GM18951 (cell line): ENCODE results near the gene AQP10.
A peak's percentile ranks its signal among the peaks of the same experiment; 100 is the strongest.
"Not testable (repeated sequence)": the region's sequence is repeated elsewhere in the genome, so short reads cannot be mapped to it uniquely, and the experiment has no call there.

Experiments used
- POLR2A ChIP-seq: IDR thresholded peaks from 4 replicates; pipeline ENCODE4 v1.6.1; 2011; ENCODE audit warnings: mild to moderate bottlenecking; ENCODE audit not compliant: insufficient read length, insufficient read depth; ENCODE audit errors: extremely low read depth
- in situ Hi-C: fragments of 300-500 bp; cut with MboI; formaldehyde crosslinking; loops from one replicate; pipeline ENCODE4 v1.12.0; 2022; ENCODE audit warnings: low sequenced_read_pairs, mixed read lengths, inconsistent platforms; ENCODE audit not compliant: unreplicated experiment

AQP10 gene

GRCh38 chr1:154313066-154313356, 7.9 kb upstream of the AQP10 start:
- TF ChIP-seq POLR2A: no peak
- in situ Hi-C loops: no loop called here

GRCh38 chr1:154314226-154314625, 6.7 kb upstream of the AQP10 start:
- in situ Hi-C loops: not testable (repeated sequence)

GRCh38 chr1:154316704-154317103, 4.2 kb upstream of the AQP10 start:
- no peak for TF ChIP-seq POLR2A
- in situ Hi-C loops: no loop called here

GRCh38 chr1:154318386-154318785, 2.5 kb upstream of the AQP10 start:
- in situ Hi-C loops: no loop called here
- TF ChIP-seq POLR2A: no peak

GRCh38 chr1:154321609-154321934, 679 bp downstream of the AQP10 start:
- in situ Hi-C loops: not testable (repeated sequence)

- no peak for TF ChIP-seq POLR2A
- in situ Hi-C loops: no loop called here
Measured at GRCh38 chr1:154323493-154323892, 2.6 kb downstream of the AQP10 start.

- in situ Hi-C loops: no loop called here
- no peak for TF ChIP-seq POLR2A
Measured at GRCh38 chr1:154324241-154324640, 3.3 kb downstream of the AQP10 start.

GRCh38 chr1:154324669-154325582, 4.0 kb downstream of the AQP10 start, which contains the start of gene ATP8B2:
ATP8B2 (plus strand) TSS chr1:154325525; CDS start chr1:154328142, 2,617 bp downstream.
- in situ Hi-C loops: no loop called here
- TF ChIP-seq POLR2A: no peak

- TF ChIP-seq POLR2A: peak; percentile 51
- in situ Hi-C loops: no loop called here
Measured at GRCh38 chr1:154325583-154326545, 5.0 kb downstream of the AQP10 start.

GRCh38 chr1:154326546-154327465, 5.9 kb downstream of the AQP10 start:
- in situ Hi-C loops: no loop called here
- no peak for TF ChIP-seq POLR2A

GRCh38 chr1:154327466-154328317, 6.8 kb downstream of the AQP10 start:
- peak; percentile 15 for TF ChIP-seq POLR2A
- in situ Hi-C loops: no loop called here
